Loucy (cell line): ENCODE data around the gene FOXP3.

Experiments used
- H2AFZ ChIP-seq: fragments of 200-600 bp; sonication (generic); 2 replicates; pipeline ENCODE4 v1.6.0; 2016; ENCODE audit warnings: antibody characterized with exemption, mild to moderate bottlenecking, low read length, moderate library complexity
- H3F3A ChIP-seq: fragments of 200-600 bp; 2 replicates; pipeline ENCODE4 v1.6.0; 2016; ENCODE audit warnings: antibody characterized with exemption, low read depth, mild to moderate bottlenecking
- H3K27me3 ChIP-seq: fragments of 200-600 bp; sonication (generic); 2 replicates; pipeline ENCODE4 v1.6.1; 2014; ENCODE audit warnings: low read length, mild to moderate bottlenecking; ENCODE audit not compliant: insufficient read depth, poor library complexity, severe bottlenecking
- H3K36me3 ChIP-seq: fragments of 200-600 bp; sonication (generic); 2 replicates; pipeline ENCODE4 v1.6.1; 2016; ENCODE audit warnings: low read length; ENCODE audit not compliant: insufficient read depth
- H3K4me1 ChIP-seq: fragments of 200-600 bp; sonication (generic); 2 replicates; pipeline ENCODE4 v1.5.1; 2014; ENCODE audit warnings: low read length, mild to moderate bottlenecking; ENCODE audit not compliant: insufficient read depth, poor library complexity, severe bottlenecking
- H3K4me2 ChIP-seq: fragments of 200-600 bp; sonication (generic); 2 replicates; pipeline ENCODE4 v1.6.0; 2014; ENCODE audit warnings: antibody characterized with exemption, low read length, low read depth, mild to moderate bottlenecking; ENCODE audit not compliant: poor library complexity, severe bottlenecking
- H3K4me3 ChIP-seq: fragments of 200-600 bp; sonication (generic); 2 replicates; pipeline ENCODE4 v1.5.1; 2014; ENCODE audit warnings: low read length, mild to moderate bottlenecking, mixed read lengths; ENCODE audit not compliant: poor library complexity, severe bottlenecking
- H3K79me2 ChIP-seq: fragments of 200-600 bp; sonication (generic); 2 replicates; pipeline ENCODE4 v1.6.1; 2014; ENCODE audit warnings: low read length; ENCODE audit not compliant: insufficient read depth
- H3K9ac ChIP-seq: fragments of 200-600 bp; sonication (generic); 2 replicates; pipeline ENCODE4 v1.6.0; 2014; ENCODE audit warnings: mild to moderate bottlenecking, low read depth, low read length, moderate library complexity; ENCODE audit not compliant: poor library complexity, severe bottlenecking
- H3K9me2 ChIP-seq: fragments of 200-600 bp; sonication (generic); replicated peaks from 2 replicates; pipeline ENCODE4 v1.6.1; 2016; ENCODE audit warnings: low read depth, low read length, mixed read lengths
- H3K9me3 ChIP-seq: fragments of 200-600 bp; sonication (generic); 2 replicates; pipeline ENCODE4 v1.6.1; 2014; ENCODE audit warnings: mild to moderate bottlenecking, antibody characterized with exemption, low read length, low read depth; ENCODE audit not compliant: insufficient read depth
- H4K20me1 ChIP-seq: fragments of 200-600 bp; sonication (generic); 2 replicates; pipeline ENCODE4 v1.6.0; 2014; ENCODE audit warnings: antibody characterized with exemption, low read length, mild to moderate bottlenecking; ENCODE audit not compliant: insufficient read depth, poor library complexity, severe bottlenecking
- CTCF ChIP-seq: fragments of 200-600 bp; sonication (generic); conservative IDR thresholded peaks from 2 replicates; pipeline ENCODE4 v1.5.1; 2014; ENCODE audit warnings: mild to moderate bottlenecking, antibody characterized with exemption, low read length
- EZH2phosphoT487 ChIP-seq: fragments of 200-600 bp; IDR thresholded peaks from 2 replicates; pipeline ENCODE4 v1.6.1; 2018; ENCODE audit warnings: antibody characterized with exemption, mild to moderate bottlenecking, moderate library complexity, borderline replicate concordance

Gene FOXP3

GRCh38 chrX:49202022-49202421, 62.5 kb downstream of the FOXP3 start:
- Histone ChIP-seq H3K4me2 (no peak overlapping the region), H2AFZ (no peak overlapping the region), H3K4me3 (no peak overlapping the region), H4K20me1 (no peaks in the 10 kb centered on the region), H3K36me3 (no peaks in the 10 kb centered on the region), H3K79me2 (no peaks in the 10 kb centered on the region), H3K9me3 (no peaks in the 10 kb centered on the region), H3K9ac (no peak overlapping the region), H3K9me2 (no peaks in the 10 kb centered on the region), H3K4me1 (no peaks in the 10 kb centered on the region), H3F3A (no peaks in the 10 kb centered on the region), H3K27me3 (peaks cover 18% of the 10 kb centered on the region)
- TF ChIP-seq CTCF (no peak), EZH2phosphoT487 (no peak)
